Central memory CD8-positive, alpha-beta T cell (primary cell): ENCODE results near the gene YOD1.

Experiments used
- ATAC-seq: fragments of 150-1000 bp; cut with Tn5 transposase; replicated peaks from 2 replicates; pipeline ENCODE4 v1.10.0; 2022; ENCODE audit warnings: mild to moderate bottlenecking, moderate FRiP score, moderate number of reproducible peaks; ENCODE audit not compliant: poor library complexity, severe bottlenecking; ENCODE audit errors: extremely low read depth
- DNase-seq, 2 donors: peaks; one replicate each; pipeline ENCODE4 v3.0.0; 2021; ENCODE audit warnings: low spot score in 2 of 2
- H3K27ac Mint-ChIP-seq: one replicate; pipeline ENCODE4 v1.8.0; 2022; ENCODE audit warnings: low read depth, mild to moderate bottlenecking, moderate library complexity, mixed read lengths
- H3K27me3 Mint-ChIP-seq: one replicate; pipeline ENCODE4 v1.8.0; 2022; ENCODE audit warnings: mixed read lengths
- H3K36me3 Mint-ChIP-seq: one replicate; pipeline ENCODE4 v1.8.0; 2022; ENCODE audit warnings: mild to moderate bottlenecking, moderate library complexity, mixed read lengths; ENCODE audit not compliant: insufficient read depth
- H3K4me1 Mint-ChIP-seq: one replicate; pipeline ENCODE4 v1.8.0; 2022; ENCODE audit warnings: mixed read lengths
- H3K4me3 Mint-ChIP-seq: one replicate; pipeline ENCODE4 v1.8.0; 2022; ENCODE audit warnings: mild to moderate bottlenecking, moderate library complexity, mixed read lengths
- H3K9me3 Mint-ChIP-seq: one replicate; pipeline ENCODE4 v1.8.0; 2022; ENCODE audit warnings: mixed read lengths

YOD1 gene

DNA sequence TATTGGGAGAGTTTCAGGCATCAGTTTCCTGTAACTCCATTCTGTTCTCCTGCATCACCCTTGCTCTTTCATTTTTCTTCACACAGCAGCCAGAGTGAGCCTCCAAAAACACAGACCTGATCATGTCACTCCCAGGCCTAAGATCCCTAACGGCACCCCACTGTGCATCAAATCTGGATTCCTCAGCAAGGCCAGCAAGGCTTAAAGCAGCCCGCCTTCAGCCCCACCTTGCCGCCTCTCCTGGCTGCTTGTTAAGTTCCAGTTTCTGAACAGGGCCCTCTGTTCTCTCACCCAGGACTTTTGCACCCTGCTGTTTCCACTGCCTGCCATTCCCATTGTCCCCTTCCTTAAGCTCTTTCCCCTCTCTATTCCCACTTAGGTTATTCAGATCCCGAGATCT is 47.8 kb downstream of the YOD1 start:
- no peak overlapping the region for H3K27ac Mint-ChIP-seq
- no peaks in the 10 kb centered on the region for H3K36me3 Mint-ChIP-seq
- no peak for ATAC-seq

DNA sequence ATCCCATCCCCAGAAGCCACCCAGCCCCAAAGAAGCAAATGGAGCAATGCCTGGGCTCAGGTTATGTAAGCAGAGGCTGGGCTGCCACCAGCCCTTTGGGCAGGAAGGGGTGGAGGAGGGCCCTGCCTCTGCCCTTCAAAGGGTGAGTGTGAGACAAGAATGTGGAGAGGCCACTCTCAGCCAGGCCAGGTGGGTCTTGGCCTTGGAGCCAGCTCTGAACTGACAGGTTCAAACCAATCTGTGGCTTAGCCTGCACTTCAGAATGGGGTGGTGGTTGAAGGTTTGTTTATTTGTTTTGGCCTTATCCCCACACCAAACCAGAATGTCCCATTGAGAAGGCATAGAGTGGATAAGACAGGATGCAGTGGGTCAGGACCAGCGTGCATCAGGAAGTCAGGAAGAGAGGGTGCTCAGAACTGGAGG is 48.3 kb downstream of the YOD1 start:
- H3K27me3 Mint-ChIP-seq = peaks cover 30% of the 10 kb centered on the region
- no peak overlapping the region for H3K4me3 Mint-ChIP-seq
- no peak overlapping the region for H3K27ac Mint-ChIP-seq
- H3K9me3 Mint-ChIP-seq = no peaks in the 10 kb centered on the region
- no peaks in the 10 kb centered on the region for H3K36me3 Mint-ChIP-seq
- DNase-seq (no peak), ATAC-seq (no peak)
- H3K4me1 Mint-ChIP-seq = peaks cover 6% of the 10 kb centered on the region

More for the DNA sequence above, 47.8 kb downstream of the YOD1 start:
- Mint-ChIP-seq H3K9me3 (no peaks in the 10 kb centered on the region), H3K27me3 (peaks cover 32% of the 10 kb centered on the region), H3K4me1 (peaks cover 6% of the 10 kb centered on the region), H3K4me3 (no peak overlapping the region)
- no peak for DNase-seq

DNA sequence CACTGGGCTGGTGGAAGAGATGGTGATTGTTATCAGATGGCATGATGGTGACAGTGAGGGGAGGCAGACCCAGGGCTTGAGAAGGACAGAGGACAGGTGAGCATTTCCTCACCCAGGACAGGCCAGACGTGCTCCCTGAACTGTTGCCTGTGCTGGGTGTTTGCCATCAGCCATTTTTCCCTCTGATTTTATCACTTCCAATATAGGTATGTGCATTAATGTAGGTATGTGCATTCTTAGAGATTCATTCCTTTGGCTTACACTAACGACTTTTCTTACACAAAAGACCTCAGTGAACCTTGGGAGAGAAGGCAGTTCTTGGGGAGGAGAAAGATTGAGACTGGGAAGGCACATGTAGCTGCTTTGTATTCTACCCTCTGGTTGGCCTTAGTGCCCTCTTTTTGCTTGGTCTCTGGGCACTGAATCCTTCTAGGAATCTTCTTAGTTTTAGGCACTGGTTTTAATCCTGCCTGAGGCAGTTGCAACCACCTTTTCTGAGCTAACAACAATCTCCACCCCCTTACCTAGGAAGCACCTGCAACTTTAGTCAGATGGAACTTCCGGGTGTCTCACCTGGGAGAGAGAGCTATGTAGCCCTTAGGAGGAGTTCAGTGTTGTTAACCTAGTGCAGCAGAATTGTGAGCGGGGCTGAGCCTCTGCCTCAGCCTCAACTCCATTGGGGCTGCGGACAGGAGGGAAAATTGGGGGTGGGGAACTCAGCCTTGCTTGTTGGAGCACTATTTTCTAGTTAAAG is 49.3 kb downstream of the YOD1 start:
- H3K27me3 Mint-ChIP-seq = peaks cover 25% of the 10 kb centered on the region
- ATAC-seq (no peak), DNase-seq (no peak)
- peaks cover 6% of the 10 kb centered on the region for H3K4me1 Mint-ChIP-seq
- H3K9me3 Mint-ChIP-seq = no peaks in the 10 kb centered on the region
- no peaks in the 10 kb centered on the region for H3K36me3 Mint-ChIP-seq
- H3K4me3 Mint-ChIP-seq = no peak overlapping the region
- no peak overlapping the region for H3K27ac Mint-ChIP-seq

DNA sequence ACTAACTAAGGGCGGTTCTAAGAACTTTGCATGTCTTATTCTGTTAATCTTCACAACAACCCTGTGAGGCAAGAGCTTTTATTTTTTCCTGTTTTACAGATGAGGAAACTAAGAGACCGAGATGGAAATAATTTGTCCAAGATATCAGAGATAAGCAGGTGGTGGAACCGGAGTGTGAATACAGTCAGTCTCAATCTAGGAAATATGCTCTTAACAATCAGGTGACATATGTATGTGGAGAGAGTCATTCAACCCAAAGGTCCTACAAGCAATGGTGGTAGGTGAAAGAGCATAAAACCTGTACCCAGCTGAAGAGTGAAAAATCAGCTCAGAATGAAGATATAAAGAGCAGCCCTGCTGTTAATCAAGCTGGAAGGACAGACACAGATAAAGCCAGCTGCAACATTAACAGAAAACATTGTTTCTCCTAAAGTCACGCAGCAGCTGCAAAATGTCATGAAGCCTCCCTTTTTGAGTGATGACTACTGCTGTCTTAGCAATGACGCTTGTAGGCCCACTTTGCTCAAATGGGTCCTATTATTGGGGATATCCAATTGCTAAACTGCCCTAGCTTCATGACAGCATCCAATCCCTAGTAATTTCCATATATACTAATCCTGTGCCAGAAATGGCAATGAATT is 50.2 kb downstream of the YOD1 start:
- H3K27ac Mint-ChIP-seq = no peak overlapping the region
- no peaks in the 10 kb centered on the region for H3K36me3 Mint-ChIP-seq
- no peak for DNase-seq
- no peak for ATAC-seq
- no peaks in the 10 kb centered on the region for H3K9me3 Mint-ChIP-seq
- H3K27me3 Mint-ChIP-seq = peaks cover 22% of the 10 kb centered on the region
- H3K4me1 Mint-ChIP-seq = peaks cover 6% of the 10 kb centered on the region
- no peak overlapping the region for H3K4me3 Mint-ChIP-seq

DNA sequence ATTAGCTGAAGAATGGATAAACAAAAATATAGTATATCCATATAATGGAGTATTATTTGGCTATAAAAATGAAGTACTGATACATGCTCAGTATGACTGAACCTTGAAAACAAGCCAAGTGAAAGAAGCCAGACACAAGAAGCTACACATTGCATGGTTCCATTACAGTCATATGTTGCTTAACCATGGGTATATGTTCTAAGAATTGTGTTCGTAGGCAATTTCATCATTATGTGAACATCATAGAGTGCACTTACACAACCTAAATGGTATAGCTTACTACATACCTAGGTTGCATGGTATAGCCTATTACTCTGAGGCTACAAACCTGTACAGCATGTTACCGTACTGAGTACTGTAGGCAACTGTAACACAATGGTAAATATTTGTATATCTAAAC is 52.2 kb downstream of the YOD1 start:
- H3K27ac Mint-ChIP-seq = no peak overlapping the region
- H3K36me3 Mint-ChIP-seq = no peaks in the 10 kb centered on the region
- H3K9me3 Mint-ChIP-seq = no peaks in the 10 kb centered on the region

More for the DNA sequence above, 52.2 kb downstream of the YOD1 start:
- Mint-ChIP-seq H3K27me3 (peaks cover 23% of the 10 kb centered on the region), H3K4me3 (no peak overlapping the region), H3K4me1 (no peaks in the 10 kb centered on the region)
- no peak for ATAC-seq
- no peak for DNase-seq
